Osteoblast (primary cell): ENCODE measurements around the gene TAL1. TPM values are rescaled to one million over a fixed set of nuclear protein-coding genes. Genes with fewer than 3 reads are reported as not detected.

ENCODE experiments used
- DNase-seq: peaks from one replicate; pipeline ENCODE4 v3.0.0; 2011; ENCODE audit warnings: low spot score, mixed read lengths; ENCODE audit not compliant: insufficient read length; ENCODE audit errors: missing footprints
- H2AFZ ChIP-seq: 2 replicates; pipeline ENCODE4 v1.6.0; 2011; ENCODE audit warnings: mild to moderate bottlenecking, low read length
- H3K27ac ChIP-seq: 2 replicates; pipeline ENCODE4 v1.5.1; 2011; ENCODE audit warnings: mild to moderate bottlenecking, low read depth, low read length, moderate library complexity
- H3K27me3 ChIP-seq: 2 replicates; pipeline ENCODE4 v1.6.0; 2012; ENCODE audit warnings: mild to moderate bottlenecking, control low read depth, inconsistent platforms, low read length, moderate library complexity; ENCODE audit not compliant: insufficient read depth
- H3K36me3 ChIP-seq: 2 replicates; pipeline ENCODE4 v1.5.1; 2011; ENCODE audit warnings: mild to moderate bottlenecking, low read length, control low read depth, moderate library complexity; ENCODE audit not compliant: insufficient read depth
- H3K4me1 ChIP-seq: 2 replicates; pipeline ENCODE4 v1.5.1; 2011; ENCODE audit warnings: mild to moderate bottlenecking, low read length, control low read depth, moderate library complexity; ENCODE audit not compliant: insufficient read depth
- H3K4me2 ChIP-seq: 2 replicates; pipeline ENCODE4 v1.6.0; 2011; ENCODE audit warnings: mild to moderate bottlenecking, low read length; ENCODE audit not compliant: insufficient read depth
- H3K4me3 ChIP-seq: fragments of 200-600 bp; sonication (generic); 3 replicates; pipeline ENCODE4 v1.5.1; 2012; ENCODE audit warnings: mild to moderate bottlenecking, low read length, inconsistent platforms; ENCODE audit not compliant: insufficient read depth
- H3K79me2 ChIP-seq: 2 replicates; pipeline ENCODE4 v1.6.0; 2012; ENCODE audit warnings: mild to moderate bottlenecking, low read length, control low read depth, inconsistent platforms; ENCODE audit not compliant: insufficient read depth
- H3K9me3 ChIP-seq: 2 replicates; pipeline ENCODE4 v1.5.1; 2011; ENCODE audit warnings: low read depth, low read length, control low read depth
- H4K20me1 ChIP-seq: 2 replicates; pipeline ENCODE4 v1.6.0; 2012; ENCODE audit warnings: mild to moderate bottlenecking, low read length, control low read depth; ENCODE audit not compliant: insufficient read depth
- CTCF ChIP-seq: IDR thresholded peaks from 2 replicates; pipeline ENCODE4 v1.5.1; 2011; ENCODE audit warnings: mild to moderate bottlenecking, low read depth, low read length, moderate library complexity; ENCODE audit errors: extremely low read depth
- total RNA-seq: library from RNA; depleted of rRNA; stranded (reverse); fragments of >200 nt; gene quantifications from 2 replicates; pipeline ENCODE4 v1.2.3, GENCODE V29; 2012

Gene TAL1
- total RNA-seq, 1 donor, result not detected

DNA sequence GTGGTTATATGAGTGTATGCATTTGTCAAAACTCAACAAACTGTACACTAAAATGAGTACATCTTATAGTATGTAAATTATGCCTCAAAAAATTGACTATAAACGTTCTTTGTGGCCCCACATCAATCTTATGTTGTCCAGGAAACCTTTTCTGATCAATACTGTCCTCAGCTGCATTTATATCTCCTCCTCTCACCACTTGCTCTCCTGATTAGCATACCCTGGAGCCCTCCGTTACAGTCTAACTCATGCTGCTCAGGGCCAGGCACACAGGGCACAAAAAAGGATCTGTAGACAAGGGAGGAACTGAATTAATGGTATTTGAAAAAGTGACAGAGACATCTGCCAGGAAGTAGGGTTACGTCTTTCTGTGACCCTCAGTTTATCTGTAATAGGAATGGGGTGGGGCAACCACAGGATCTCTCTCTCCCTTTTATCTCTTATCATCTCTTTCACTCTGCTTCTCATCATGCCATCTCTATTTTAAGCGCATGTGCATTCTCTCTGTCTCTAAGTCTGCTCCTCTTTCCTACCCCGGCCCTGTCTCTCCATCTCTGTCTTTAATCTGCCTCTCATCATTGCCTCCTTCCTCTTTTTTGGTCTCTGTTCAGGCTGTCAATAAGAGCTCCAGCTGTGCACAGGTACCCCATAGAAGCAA is 7.0 kb upstream of the TAL1 start:
- Histone ChIP-seq H3K9me3 (no peaks in the 10 kb centered on the region), H3K27ac (no peak overlapping the region), H3K79me2 (no peaks in the 10 kb centered on the region), H3K4me3 (no peak overlapping the region), H3K27me3 (peaks cover 26% of the 10 kb centered on the region), H4K20me1 (no peaks in the 10 kb centered on the region), H3K4me1 (no peaks in the 10 kb centered on the region), H3K36me3 (no peaks in the 10 kb centered on the region), H2AFZ (no peak overlapping the region), H3K4me2 (no peak overlapping the region)
- no peak for DNase-seq
- TF ChIP-seq CTCF, result no peak

DNA sequence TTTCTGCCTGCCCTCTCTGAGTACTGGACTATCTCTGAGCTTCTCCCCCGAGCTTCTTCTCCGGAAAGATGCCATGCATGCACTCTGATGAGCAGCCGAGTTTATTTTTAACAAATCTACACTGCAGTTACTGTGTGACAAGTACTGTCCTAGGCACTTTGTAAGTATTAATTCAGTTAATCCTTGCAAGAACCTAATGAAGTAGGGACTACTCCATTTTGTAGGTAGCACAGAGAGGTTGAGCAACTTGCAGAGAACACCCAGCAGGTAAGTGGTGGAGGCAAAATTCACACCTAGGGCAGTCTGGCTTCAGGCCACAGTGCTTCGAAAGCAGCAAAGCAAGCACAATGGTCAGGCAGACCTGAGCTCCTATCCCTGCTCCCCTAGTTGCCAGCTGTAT is 3.8 kb upstream of the TAL1 start:
- peaks cover 45% of the 10 kb centered on the region for H3K27me3 ChIP-seq
- H3K79me2 ChIP-seq, result no peaks in the 10 kb centered on the region
- H3K4me3 ChIP-seq, result no peak overlapping the region
- H3K4me2 ChIP-seq, result no peak overlapping the region
- TF ChIP-seq CTCF, result no peak
- H3K4me1 ChIP-seq, result no peaks in the 10 kb centered on the region
- no peak overlapping the region for H3K27ac ChIP-seq
- H4K20me1 ChIP-seq, result peaks cover 5% of the 10 kb centered on the region
- peak; percentile 63 for DNase-seq
- H2AFZ ChIP-seq, result no peak overlapping the region
- H3K9me3 ChIP-seq, result no peaks in the 10 kb centered on the region
- H3K36me3 ChIP-seq, result no peaks in the 10 kb centered on the region

DNA sequence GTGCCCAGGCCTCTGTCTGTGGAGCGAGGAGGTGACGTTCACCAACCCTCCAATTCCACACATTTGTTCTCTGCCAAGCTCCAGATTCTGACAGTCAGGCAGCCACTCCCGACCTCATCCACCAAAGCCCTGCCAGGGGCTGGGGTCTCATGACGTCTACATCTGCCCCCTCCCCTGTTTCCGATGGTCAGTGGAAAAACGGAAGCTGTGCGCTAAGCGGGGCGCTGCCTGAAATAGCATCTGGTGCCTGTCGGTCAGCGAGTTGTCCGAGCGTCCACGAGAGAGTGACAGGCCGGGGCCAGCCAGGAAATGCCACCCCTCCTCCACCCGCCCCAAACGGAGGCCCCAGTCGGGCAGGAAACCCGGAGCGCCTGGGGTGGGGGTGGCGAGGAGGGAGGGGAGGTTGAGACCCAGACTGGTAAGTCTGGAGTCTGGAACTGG is 3.2 kb upstream of the TAL1 start:
- Histone ChIP-seq H3K4me1 (no peaks in the 10 kb centered on the region), H3K79me2 (no peaks in the 10 kb centered on the region), H3K27ac (no peak overlapping the region), H3K9me3 (no peaks in the 10 kb centered on the region), H4K20me1 (peaks cover 8% of the 10 kb centered on the region), H3K27me3 (peaks cover 51% of the 10 kb centered on the region), H2AFZ (no peak overlapping the region), H3K4me3 (no peak overlapping the region), H3K36me3 (no peaks in the 10 kb centered on the region), H3K4me2 (no peak overlapping the region)
- TF ChIP-seq CTCF, result no peak
- DNase-seq, result peak; percentile 75

GRCh38 chr1:47233186-47233585 is 1.2 kb upstream of the TAL1 start:
- Histone ChIP-seq H3K27me3 (peaks cover 71% of the 10 kb centered on the region), H3K4me3 (no peak overlapping the region), H3K4me1 (no peaks in the 10 kb centered on the region), H4K20me1 (peaks cover 12% of the 10 kb centered on the region), H3K36me3 (no peaks in the 10 kb centered on the region), H2AFZ (no peak overlapping the region), H3K79me2 (no peaks in the 10 kb centered on the region), H3K4me2 (no peak overlapping the region), H3K9me3 (no peaks in the 10 kb centered on the region), H3K27ac (no peak overlapping the region)
- no peak for TF ChIP-seq CTCF
- peak; percentile 47 for DNase-seq
